ENCODE data around the gene BCAS1. TPM values are rescaled to one million over a fixed set of nuclear protein-coding genes. Genes with fewer than 3 reads are reported as not detected.

The BCAS1 gene
- total and polyA plus RNA-seq, 2 donors from 2014 or later, result 1.1 to 4.8 TPM

DNA sequence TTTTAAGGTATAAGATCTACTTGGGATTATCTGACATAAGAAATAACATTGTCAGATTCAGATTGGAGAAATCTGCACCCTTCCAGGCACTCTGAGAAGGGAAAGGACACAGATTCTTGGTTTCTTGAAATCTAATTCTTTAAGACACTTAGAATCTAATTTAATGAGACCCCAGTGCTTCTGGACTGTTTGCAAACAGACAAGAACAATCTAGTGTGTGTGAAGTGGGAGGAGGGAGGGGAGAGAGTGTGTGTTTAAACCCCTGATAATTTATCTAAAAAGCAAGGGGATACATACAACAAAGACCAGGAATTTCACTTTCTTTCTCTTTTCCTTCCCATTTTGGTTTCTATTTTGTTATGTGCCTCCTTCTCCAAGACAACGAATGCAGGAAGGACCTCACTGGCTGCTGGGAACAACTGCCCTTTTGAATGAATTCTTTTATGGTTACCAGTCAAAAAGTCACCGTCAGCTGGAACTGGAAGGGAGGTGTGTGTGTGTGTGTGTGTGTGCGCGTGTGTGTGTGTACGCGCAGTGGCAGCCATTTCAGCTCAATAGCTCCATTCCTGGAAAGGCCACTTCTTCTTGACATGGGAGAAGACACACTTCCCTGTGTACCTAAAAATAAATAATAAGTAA lies 129.4 kb downstream of the BCAS1 start:
- Histone ChIP-seq H3K4me1 (ENCODE audit: control insufficient read depth in 2 of 3, insufficient read depth in 2 of 3, low read depth in 1 of 3, low read length in 3 of 3) (peaks cover 7 to 15% (median 11%) of the 10 kb centered on the region in 3 donors), H3K27me3 (ENCODE audit: control insufficient read depth, insufficient read depth, low read length) (no peaks in the 10 kb centered on the region), H3K27ac (ENCODE audit: low read depth in 2 of 2, low read length in 2 of 2) (peak overlapping the region; percentile 59 to 75), H3K9ac (ENCODE audit: low read length in 3 of 3) (peak overlapping the region; percentile 3 to 64 (median 41)), H3K36me3 (ENCODE audit: control insufficient read depth in 2 of 3, insufficient read depth in 3 of 3, low read length in 3 of 3) (no peaks in the 10 kb centered on the region), H3K9me3 (ENCODE audit: control insufficient read depth in 2 of 3, insufficient read depth in 1 of 3, low read length in 3 of 3) (no peaks in the 10 kb centered on the region), H3K4me3 (ENCODE audit: low read length in 3 of 3) (peak overlapping the region; percentile 17 to 59 (median 55))
- no peak for TF ChIP-seq CTCF (IDR thresholded peaks at IDR 0.05; ENCODE audit: borderline replicate concordance, extremely low read depth, insufficient read depth)
- DNase-seq (peak in 4 of 5 donors; percentile 50 to 88 (median 65)), FAIRE-seq (no peak)
- intact Hi-C loops (cut with DNase I), result no loop called here

DNA sequence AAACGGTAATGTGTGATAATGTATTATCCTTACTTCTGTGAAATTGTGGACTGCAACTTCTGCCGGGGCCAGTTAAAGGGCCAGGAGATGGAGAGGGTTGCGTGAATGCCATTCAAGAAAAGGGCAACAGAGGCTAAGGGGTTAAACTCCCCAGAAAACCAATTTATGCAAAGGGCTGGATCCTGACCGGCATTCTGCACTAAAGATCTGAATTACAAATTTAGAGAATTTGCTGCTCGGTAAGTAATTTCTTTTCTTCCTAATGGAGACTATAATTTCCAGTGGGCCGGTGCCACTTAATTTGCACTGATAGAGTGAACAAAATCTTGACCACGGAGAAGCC lies 130.1 kb downstream of the BCAS1 start:
- Histone ChIP-seq H3K4me1 (ENCODE audit: control insufficient read depth in 2 of 3, insufficient read depth in 2 of 3, low read depth in 1 of 3, low read length in 3 of 3) (peaks cover 7 to 15% (median 11%) of the 10 kb centered on the region in 3 donors), H3K9ac (ENCODE audit: low read length in 3 of 3) (peak overlapping the region; percentile 3 to 53 (median 35)), H3K36me3 (ENCODE audit: control insufficient read depth in 2 of 3, insufficient read depth in 3 of 3, low read length in 3 of 3) (no peaks in the 10 kb centered on the region), H3K9me3 (ENCODE audit: control insufficient read depth in 2 of 3, insufficient read depth in 1 of 3, low read length in 3 of 3) (no peaks in the 10 kb centered on the region), H3K27me3 (ENCODE audit: control insufficient read depth, insufficient read depth, low read length) (no peaks in the 10 kb centered on the region), H3K4me3 (ENCODE audit: low read length in 3 of 3) (peak overlapping the region in 2 of 3 donors; percentile 55 to 59), H3K27ac (ENCODE audit: low read depth in 2 of 2, low read length in 2 of 2) (peak overlapping the region; percentile 59 to 75)
- intact Hi-C loops (cut with DNase I), result no loop called here
- no peak for TF ChIP-seq CTCF (IDR thresholded peaks at IDR 0.05; ENCODE audit: borderline replicate concordance, extremely low read depth, insufficient read depth)
- FAIRE-seq (no peak), DNase-seq (peak in 1 of 5 donors; percentile 36)

GRCh38 chr20:53939572-53940359 lies 130.6 kb downstream of the BCAS1 start:
- peak; percentile 92 to 97 (median 94) for DNase-seq
- H3K4me1 ChIP-seq (ENCODE audit: control insufficient read depth in 2 of 3, insufficient read depth in 2 of 3, low read depth in 1 of 3, low read length in 3 of 3), result peaks cover 7 to 15% (median 11%) of the 10 kb centered on the region in 3 donors
- H3K9me3 ChIP-seq (ENCODE audit: control insufficient read depth in 2 of 3, insufficient read depth in 1 of 3, low read length in 3 of 3), result no peaks in the 10 kb centered on the region
- peak; percentile 84 for TF ChIP-seq CTCF (IDR thresholded peaks at IDR 0.05; ENCODE audit: borderline replicate concordance, extremely low read depth, insufficient read depth)
- H3K27me3 ChIP-seq (ENCODE audit: control insufficient read depth, insufficient read depth, low read length), result no peaks in the 10 kb centered on the region
- H3K4me3 ChIP-seq (ENCODE audit: low read length in 3 of 3), result peak overlapping the region in 2 of 3 donors; percentile 55 to 59
- FAIRE-seq, result peak; percentile 63
- H3K9ac ChIP-seq (ENCODE audit: low read length in 3 of 3), result peak overlapping the region in 1 of 3 donors; percentile 53
- peak overlapping the region; percentile 68 to 75 for H3K27ac ChIP-seq (ENCODE audit: low read depth in 2 of 2, low read length in 2 of 2)
- no peaks in the 10 kb centered on the region for H3K36me3 ChIP-seq (ENCODE audit: control insufficient read depth in 2 of 3, insufficient read depth in 3 of 3, low read length in 3 of 3)
- intact Hi-C loops (cut with DNase I), result no loop called here
